ENCODE data around the gene FBXW9.
"Not testable (repeated sequence)": the region's sequence is repeated elsewhere in the genome, so short reads cannot be mapped to it uniquely, and the experiment has no call there.

DNA sequence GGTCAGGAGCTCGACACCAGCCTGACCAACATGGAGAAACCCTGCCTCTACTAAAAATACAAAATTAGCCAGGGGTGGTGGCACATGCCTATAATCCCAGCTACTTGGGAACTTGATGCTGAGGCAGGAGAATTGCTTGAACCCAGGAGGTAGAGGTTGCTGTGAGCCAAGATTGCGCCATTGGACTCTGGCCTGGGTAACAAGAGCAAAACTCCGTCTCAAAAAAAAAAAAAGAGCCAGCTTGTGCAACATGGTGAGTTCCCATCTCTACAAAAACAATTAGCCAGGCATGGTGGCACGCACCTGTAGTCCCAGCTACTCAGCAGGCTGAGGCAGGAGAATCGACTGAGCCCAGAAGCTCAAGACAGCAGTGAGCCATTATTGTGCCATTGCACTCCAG lies 18.4 kb downstream of the FBXW9 start:
- not testable (repeated sequence) for TF ChIP-seq POLR2A (IDR thresholded peaks at IDR 0.05)
- TF ChIP-seq, protein P1, sequence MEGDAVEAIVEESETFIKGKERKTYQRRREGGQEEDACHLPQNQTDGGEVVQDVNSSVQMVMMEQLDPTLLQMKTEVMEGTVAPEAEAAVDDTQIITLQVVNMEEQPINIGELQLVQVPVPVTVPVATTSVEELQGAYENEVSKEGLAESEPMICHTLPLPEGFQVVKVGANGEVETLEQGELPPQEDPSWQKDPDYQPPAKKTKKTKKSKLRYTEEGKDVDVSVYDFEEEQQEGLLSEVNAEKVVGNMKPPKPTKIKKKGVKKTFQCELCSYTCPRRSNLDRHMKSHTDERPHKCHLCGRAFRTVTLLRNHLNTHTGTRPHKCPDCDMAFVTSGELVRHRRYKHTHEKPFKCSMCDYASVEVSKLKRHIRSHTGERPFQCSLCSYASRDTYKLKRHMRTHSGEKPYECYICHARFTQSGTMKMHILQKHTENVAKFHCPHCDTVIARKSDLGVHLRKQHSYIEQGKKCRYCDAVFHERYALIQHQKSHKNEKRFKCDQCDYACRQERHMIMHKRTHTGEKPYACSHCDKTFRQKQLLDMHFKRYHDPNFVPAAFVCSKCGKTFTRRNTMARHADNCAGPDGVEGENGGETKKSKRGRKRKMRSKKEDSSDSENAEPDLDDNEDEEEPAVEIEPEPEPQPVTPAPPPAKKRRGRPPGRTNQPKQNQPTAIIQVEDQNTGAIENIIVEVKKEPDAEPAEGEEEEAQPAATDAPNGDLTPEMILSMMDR (IDR thresholded peaks at IDR 0.05): not testable (repeated sequence)
